Measurements from ENCODE around the gene DBF4.
"Not testable (repeated sequence)": the region's sequence is repeated elsewhere in the genome, so short reads cannot be mapped to it uniquely, and the experiment has no call there.

Gene DBF4

GRCh38 chr7:87872346-87872745, 3.9 kb upstream of the DBF4 start:
- no peak overlapping the region for H2AFZ ChIP-seq (ENCODE audit: low read depth, low read length)
- H3K4me1 ChIP-seq (ENCODE audit: insufficient read depth, low read length): peaks cover 12% of the 10 kb centered on the region
- H3K4me3 ChIP-seq (ENCODE audit: low read length): no peak overlapping the region
- no peaks in the 10 kb centered on the region for H3K27me3 ChIP-seq (ENCODE audit: insufficient read depth, low read length)
- peaks cover 29% of the 10 kb centered on the region for H3K9me3 ChIP-seq (ENCODE audit: low read length)
- H3K36me3 ChIP-seq (ENCODE audit: insufficient read depth, low read length): peaks cover 7% of the 10 kb centered on the region

DNA sequence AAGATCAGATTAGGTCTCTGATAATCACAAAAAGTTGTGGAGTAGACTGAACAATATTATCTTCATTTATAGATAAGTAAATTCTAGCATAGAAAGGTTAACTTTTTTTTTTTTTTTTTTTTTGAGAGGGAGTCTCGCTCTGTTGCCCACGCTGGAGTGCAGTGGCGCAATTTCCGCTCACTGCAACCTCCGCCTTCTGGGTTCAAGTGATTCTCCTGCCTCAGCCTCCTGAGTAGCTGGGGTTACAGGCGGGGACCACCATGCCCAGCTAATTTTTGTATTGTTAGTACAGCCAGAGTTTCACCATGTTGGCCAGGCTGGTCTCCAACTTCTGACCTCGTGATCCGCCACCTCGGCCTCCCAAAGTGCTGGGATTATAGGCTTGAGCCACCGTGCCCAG, 3.0 kb upstream of the DBF4 start:
- H3K36me3 ChIP-seq (ENCODE audit: insufficient read depth, low read length); H2AFZ ChIP-seq (ENCODE audit: low read depth, low read length); H3K4me3 ChIP-seq (ENCODE audit: low read length); H3K27me3 ChIP-seq (ENCODE audit: insufficient read depth, low read length): not testable (repeated sequence)
- Histone ChIP-seq H3K4me1 (ENCODE audit: insufficient read depth, low read length) (peaks cover 19% of the 10 kb centered on the region), H3K9me3 (ENCODE audit: low read length) (peaks cover 22% of the 10 kb centered on the region)

- H2AFZ ChIP-seq (ENCODE audit: low read depth, low read length): no peak overlapping the region
- peaks cover 20% of the 10 kb centered on the region for H3K9me3 ChIP-seq (ENCODE audit: low read length)
- H3K36me3 ChIP-seq (ENCODE audit: insufficient read depth, low read length): peaks cover 10% of the 10 kb centered on the region
- H3K4me3 ChIP-seq (ENCODE audit: low read length): peak overlapping the region; percentile 99
- H3K27me3 ChIP-seq (ENCODE audit: insufficient read depth, low read length): no peaks in the 10 kb centered on the region
- H3K4me1 ChIP-seq (ENCODE audit: insufficient read depth, low read length): peaks cover 24% of the 10 kb centered on the region
These were observed 2.2 kb upstream of the DBF4 start for GRCh38 chr7:87874066-87874465.

- Histone ChIP-seq H3K36me3 (ENCODE audit: insufficient read depth, low read length) (peaks cover 23% of the 10 kb centered on the region), H3K4me3 (ENCODE audit: low read length) (peak overlapping the region; percentile 99), H2AFZ (ENCODE audit: low read depth, low read length) (peak overlapping the region; percentile 96), H3K4me1 (ENCODE audit: insufficient read depth, low read length) (peaks cover 24% of the 10 kb centered on the region), H3K27me3 (ENCODE audit: insufficient read depth, low read length) (no peaks in the 10 kb centered on the region), H3K9me3 (ENCODE audit: low read length) (peaks cover 16% of the 10 kb centered on the region)
These were observed 898 bp upstream of the DBF4 start for GRCh38 chr7:87875151-87876039.

DNA sequence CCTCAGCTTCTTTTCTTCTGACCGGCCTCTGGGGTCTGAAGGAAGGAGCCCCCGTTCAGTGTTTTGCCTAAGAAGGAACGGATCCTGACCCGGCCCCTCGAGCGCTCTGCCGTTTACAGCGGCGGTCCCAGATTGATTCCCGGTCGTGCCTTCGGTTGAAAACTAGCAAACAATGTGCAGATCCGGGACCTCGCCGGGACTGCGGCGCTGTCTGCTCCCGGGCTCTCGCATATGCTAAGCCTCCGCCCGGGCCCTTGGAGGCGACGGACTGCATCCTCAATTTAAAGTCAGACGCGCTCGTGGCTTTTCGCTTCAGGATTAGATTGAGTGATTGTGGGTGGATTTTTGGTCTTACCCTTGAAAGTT, 559 bp downstream of the DBF4 start:
- peaks cover 24% of the 10 kb centered on the region for H3K4me1 ChIP-seq (ENCODE audit: insufficient read depth, low read length)
- peaks cover 25% of the 10 kb centered on the region for H3K36me3 ChIP-seq (ENCODE audit: insufficient read depth, low read length)
- H3K4me3 ChIP-seq (ENCODE audit: low read length): peak overlapping the region; percentile 99
- H3K27me3 ChIP-seq (ENCODE audit: insufficient read depth, low read length): no peaks in the 10 kb centered on the region
- peak overlapping the region; percentile 96 for H2AFZ ChIP-seq (ENCODE audit: low read depth, low read length)
- H3K9me3 ChIP-seq (ENCODE audit: low read length): peaks cover 3% of the 10 kb centered on the region

- peak overlapping the region; percentile 99 for H3K4me3 ChIP-seq (ENCODE audit: low read length)
- H3K36me3 ChIP-seq (ENCODE audit: insufficient read depth, low read length): peaks cover 31% of the 10 kb centered on the region
- H3K9me3 ChIP-seq (ENCODE audit: low read length): peaks cover under 1% of the 10 kb centered on the region
These were observed 1.2 kb downstream of the DBF4 start for GRCh38 chr7:87877366-87878040.

DNA sequence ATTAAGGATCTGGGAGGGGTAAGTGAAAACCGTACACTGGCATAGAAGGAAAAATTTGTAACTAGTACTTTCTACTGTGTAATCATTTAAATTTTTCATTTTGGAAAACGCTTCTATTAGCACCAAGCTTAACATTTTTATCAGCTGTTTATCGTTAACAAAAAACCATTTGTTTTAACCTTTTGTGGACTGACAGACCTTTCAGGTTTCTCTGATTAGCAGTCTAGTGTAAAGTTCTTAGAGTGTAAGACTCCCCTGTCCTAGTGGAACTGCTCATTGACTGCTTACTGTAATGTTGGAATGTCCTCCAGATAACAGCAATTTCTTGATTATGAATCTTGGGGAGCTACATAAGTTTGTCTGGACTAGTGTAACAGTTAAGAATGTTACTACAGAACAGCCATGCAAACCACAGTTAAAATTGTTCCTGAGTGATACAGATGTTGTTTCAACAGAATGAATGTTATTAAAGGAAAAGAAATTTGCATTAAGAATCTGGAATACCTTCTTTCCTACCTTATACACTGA, 2.0 kb downstream of the DBF4 start:
- Histone ChIP-seq H3K36me3 (ENCODE audit: insufficient read depth, low read length) (peaks cover 37% of the 10 kb centered on the region), H3K9me3 (ENCODE audit: low read length) (no peaks in the 10 kb centered on the region), H3K4me3 (ENCODE audit: low read length) (peak overlapping the region; percentile 99)

More at GRCh38 chr7:87877366-87878040, 1.2 kb downstream of the DBF4 start:
- H2AFZ ChIP-seq (ENCODE audit: low read depth, low read length): peak overlapping the region; percentile 96
- no peaks in the 10 kb centered on the region for H3K27me3 ChIP-seq (ENCODE audit: insufficient read depth, low read length)
- peaks cover 24% of the 10 kb centered on the region for H3K4me1 ChIP-seq (ENCODE audit: insufficient read depth, low read length)

DNA sequence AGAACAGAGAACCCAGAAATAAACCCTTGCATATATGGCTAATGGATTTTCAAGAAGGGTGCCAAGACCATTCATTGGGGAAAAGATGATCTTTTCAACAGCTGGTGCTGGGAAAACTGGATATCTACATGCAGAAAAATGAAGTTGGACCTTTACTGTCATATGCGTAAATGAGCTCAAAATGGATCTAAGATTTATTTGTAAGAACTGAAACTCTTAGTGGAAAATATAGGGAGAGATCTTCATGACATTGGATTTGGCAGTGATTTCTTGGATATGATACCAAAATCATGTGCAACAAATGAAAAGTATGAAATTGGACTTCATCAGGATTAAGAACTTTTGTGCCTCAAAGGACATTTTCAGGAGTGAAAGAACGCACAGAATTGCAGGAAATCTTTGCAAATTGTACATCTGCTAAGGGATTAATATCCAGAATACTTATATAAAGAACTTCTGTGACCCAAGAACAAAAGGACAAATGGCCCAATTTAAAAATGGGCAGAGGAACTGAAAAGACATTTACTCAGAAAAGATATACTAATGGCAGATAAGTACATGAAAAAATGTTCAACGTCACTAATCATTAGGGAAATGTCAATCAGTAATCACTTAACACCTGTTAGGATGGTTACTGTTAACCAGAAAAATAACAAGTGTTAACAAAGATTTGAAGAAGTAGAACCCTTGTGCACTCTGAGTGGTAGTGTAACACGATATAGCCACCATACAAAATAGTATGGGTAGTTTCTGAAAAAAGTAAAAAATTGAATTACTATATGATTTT, 6.1 kb downstream of the DBF4 start:
- no peaks in the 10 kb centered on the region for H3K27me3 ChIP-seq (ENCODE audit: insufficient read depth, low read length)
- H2AFZ ChIP-seq (ENCODE audit: low read depth, low read length): no peak overlapping the region
- H3K9me3 ChIP-seq (ENCODE audit: low read length): no peaks in the 10 kb centered on the region
- peaks cover 11% of the 10 kb centered on the region for H3K4me1 ChIP-seq (ENCODE audit: insufficient read depth, low read length)
- peaks cover 66% of the 10 kb centered on the region for H3K36me3 ChIP-seq (ENCODE audit: insufficient read depth, low read length)
- no peak overlapping the region for H3K4me3 ChIP-seq (ENCODE audit: low read length)

More for the DNA sequence above, 2.0 kb downstream of the DBF4 start:
- no peak overlapping the region for H2AFZ ChIP-seq (ENCODE audit: low read depth, low read length)
- peaks cover 24% of the 10 kb centered on the region for H3K4me1 ChIP-seq (ENCODE audit: insufficient read depth, low read length)
- no peaks in the 10 kb centered on the region for H3K27me3 ChIP-seq (ENCODE audit: insufficient read depth, low read length)

- Histone ChIP-seq H3K4me1 (ENCODE audit: insufficient read depth, low read length) (no peaks in the 10 kb centered on the region), H3K4me3 (ENCODE audit: low read length) (no peak overlapping the region), H3K27me3 (ENCODE audit: insufficient read depth, low read length) (no peaks in the 10 kb centered on the region), H3K36me3 (ENCODE audit: insufficient read depth, low read length) (peaks cover 76% of the 10 kb centered on the region), H2AFZ (ENCODE audit: low read depth, low read length) (no peak overlapping the region), H3K9me3 (ENCODE audit: low read length) (no peaks in the 10 kb centered on the region)
These were observed 8.7 kb downstream of the DBF4 start for GRCh38 chr7:87885018-87885417.

- Histone ChIP-seq H3K27me3 (ENCODE audit: insufficient read depth, low read length) (no peaks in the 10 kb centered on the region), H3K36me3 (ENCODE audit: insufficient read depth, low read length) (peaks cover 79% of the 10 kb centered on the region), H2AFZ (ENCODE audit: low read depth, low read length) (no peak overlapping the region), H3K4me3 (ENCODE audit: low read length) (no peak overlapping the region), H3K4me1 (ENCODE audit: insufficient read depth, low read length) (no peaks in the 10 kb centered on the region), H3K9me3 (ENCODE audit: low read length) (no peaks in the 10 kb centered on the region)
These were observed 10.6 kb downstream of the DBF4 start for GRCh38 chr7:87886875-87887274.

- no peak overlapping the region for H2AFZ ChIP-seq (ENCODE audit: low read depth, low read length)
- peaks cover 76% of the 10 kb centered on the region for H3K36me3 ChIP-seq (ENCODE audit: insufficient read depth, low read length)
- no peaks in the 10 kb centered on the region for H3K4me1 ChIP-seq (ENCODE audit: insufficient read depth, low read length)
- H3K4me3 ChIP-seq (ENCODE audit: low read length): no peak overlapping the region
- H3K27me3 ChIP-seq (ENCODE audit: insufficient read depth, low read length): no peaks in the 10 kb centered on the region
- H3K9me3 ChIP-seq (ENCODE audit: low read length): no peaks in the 10 kb centered on the region
These were observed 19.1 kb downstream of the DBF4 start for GRCh38 chr7:87895363-87895762.

- Histone ChIP-seq H3K36me3 (ENCODE audit: insufficient read depth, low read length) (peaks cover 79% of the 10 kb centered on the region), H3K4me3 (ENCODE audit: low read length) (no peak overlapping the region), H3K4me1 (ENCODE audit: insufficient read depth, low read length) (no peaks in the 10 kb centered on the region), H3K27me3 (ENCODE audit: insufficient read depth, low read length) (no peaks in the 10 kb centered on the region), H3K9me3 (ENCODE audit: low read length) (no peaks in the 10 kb centered on the region), H2AFZ (ENCODE audit: low read depth, low read length) (no peak overlapping the region)
These were observed 23.0 kb downstream of the DBF4 start for GRCh38 chr7:87899255-87899654.

Measured in neuron (in vitro differentiated cells).